Astrocyte (in vitro differentiated cells and primary cell): Measurements from ENCODE around the gene IGFBP5.

Source experiments
- EZH2 ChIP-seq: IDR thresholded peaks from 2 replicates; pipeline ENCODE4 v1.6.1; 2012; ENCODE audit warnings: mild to moderate bottlenecking, low read length, inconsistent platforms; ENCODE audit not compliant: insufficient read depth
- TF ChIP-seq, protein P1 (sequence below): IDR thresholded peaks from 2 replicates; pipeline ENCODE4 v1.5.1; 2011; ENCODE audit warnings: low read depth, mild to moderate bottlenecking, inconsistent platforms, low read length, moderate library complexity; ENCODE audit not compliant: insufficient read depth

DNA sequence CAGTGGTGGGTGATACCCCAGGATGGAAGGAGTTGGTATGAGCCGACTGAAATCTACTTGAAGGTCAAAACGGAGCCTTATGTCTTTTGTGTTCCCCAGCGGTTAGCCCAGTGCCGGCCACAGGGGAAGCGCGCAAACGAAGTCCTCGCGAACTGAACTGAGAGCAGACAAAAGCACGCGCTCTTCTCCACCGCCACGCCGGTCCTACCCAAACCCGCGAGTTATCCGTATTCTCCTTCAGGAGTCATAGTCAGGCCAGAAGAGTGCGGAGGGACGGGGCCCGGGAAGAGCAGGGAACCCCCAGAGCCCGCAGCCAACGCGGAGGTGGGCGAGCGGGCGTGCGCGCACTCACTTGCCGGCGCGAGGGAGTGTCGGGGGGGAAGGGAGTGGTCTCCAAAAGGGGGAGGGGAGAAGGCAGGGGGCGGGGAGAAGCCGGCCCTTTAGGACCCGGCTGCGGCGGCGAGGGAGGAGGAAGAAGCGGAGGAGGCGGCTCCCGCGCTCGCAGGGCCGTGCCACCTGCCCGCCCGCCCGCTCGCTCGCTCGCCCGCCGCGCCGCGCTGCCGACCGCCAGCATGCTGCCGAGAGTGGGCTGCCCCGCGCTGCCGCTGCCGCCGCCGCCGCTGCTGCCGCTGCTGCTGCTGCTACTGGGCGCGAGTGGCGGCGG, 62.3 kb downstream of the IGFBP5 start, which contains the start of gene IGFBP2:
- TF ChIP-seq, protein P1, sequence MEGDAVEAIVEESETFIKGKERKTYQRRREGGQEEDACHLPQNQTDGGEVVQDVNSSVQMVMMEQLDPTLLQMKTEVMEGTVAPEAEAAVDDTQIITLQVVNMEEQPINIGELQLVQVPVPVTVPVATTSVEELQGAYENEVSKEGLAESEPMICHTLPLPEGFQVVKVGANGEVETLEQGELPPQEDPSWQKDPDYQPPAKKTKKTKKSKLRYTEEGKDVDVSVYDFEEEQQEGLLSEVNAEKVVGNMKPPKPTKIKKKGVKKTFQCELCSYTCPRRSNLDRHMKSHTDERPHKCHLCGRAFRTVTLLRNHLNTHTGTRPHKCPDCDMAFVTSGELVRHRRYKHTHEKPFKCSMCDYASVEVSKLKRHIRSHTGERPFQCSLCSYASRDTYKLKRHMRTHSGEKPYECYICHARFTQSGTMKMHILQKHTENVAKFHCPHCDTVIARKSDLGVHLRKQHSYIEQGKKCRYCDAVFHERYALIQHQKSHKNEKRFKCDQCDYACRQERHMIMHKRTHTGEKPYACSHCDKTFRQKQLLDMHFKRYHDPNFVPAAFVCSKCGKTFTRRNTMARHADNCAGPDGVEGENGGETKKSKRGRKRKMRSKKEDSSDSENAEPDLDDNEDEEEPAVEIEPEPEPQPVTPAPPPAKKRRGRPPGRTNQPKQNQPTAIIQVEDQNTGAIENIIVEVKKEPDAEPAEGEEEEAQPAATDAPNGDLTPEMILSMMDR: no peak
- no peak for TF ChIP-seq EZH2
